Activated T-cell treated with anti-CD3 and anti-CD28 coated beads, Interleukin-2, amount 50 U/mL, for 4 hours (primary cell): ENCODE measurements around the gene HERPUD1. TPM values are rescaled to one million over a fixed set of nuclear protein-coding genes. Genes with fewer than 3 reads are reported as not detected.
"Not testable (repeated sequence)": the region's sequence is repeated elsewhere in the genome, so short reads cannot be mapped to it uniquely, and the experiment has no call there.

Experiments
- ATAC-seq, 2 donors: fragments of 200-7000 bp; cut with Tn5 transposase; one replicate each; pipeline ENCODE4 v1.10.0; 2021
- DNase-seq: peaks from one replicate; pipeline ENCODE4 v3.0.0-alpha.2; 2020
- H3K27me3 Mint-ChIP-seq: one replicate; pipeline ENCODE4 v1.8.0; 2021; ENCODE audit warnings: low read depth, mixed read lengths
- H3K36me3 Mint-ChIP-seq: one replicate; pipeline ENCODE4 v1.8.0; 2022; ENCODE audit warnings: mixed read lengths; ENCODE audit not compliant: insufficient read depth
- H3K4me1 Mint-ChIP-seq: one replicate; pipeline ENCODE4 v1.8.0; 2021; ENCODE audit warnings: low read depth, mixed read lengths
- H3K4me3 Mint-ChIP-seq: one replicate; pipeline ENCODE4 v1.8.0; 2021; ENCODE audit warnings: mild to moderate bottlenecking, moderate library complexity, mixed read lengths
- H3K9me3 Mint-ChIP-seq: one replicate; pipeline ENCODE4 v1.8.0; 2021; ENCODE audit warnings: mixed read lengths
- total RNA-seq, 3 donors: library from RNA; stranded (reverse); gene quantifications; one replicate each; pipeline ENCODE4 v1.2.1, GENCODE V29; 2021

The HERPUD1 gene
- total RNA-seq, 3 donors from 2014 or later, result 161 to 228 (median 170) TPM

DNA sequence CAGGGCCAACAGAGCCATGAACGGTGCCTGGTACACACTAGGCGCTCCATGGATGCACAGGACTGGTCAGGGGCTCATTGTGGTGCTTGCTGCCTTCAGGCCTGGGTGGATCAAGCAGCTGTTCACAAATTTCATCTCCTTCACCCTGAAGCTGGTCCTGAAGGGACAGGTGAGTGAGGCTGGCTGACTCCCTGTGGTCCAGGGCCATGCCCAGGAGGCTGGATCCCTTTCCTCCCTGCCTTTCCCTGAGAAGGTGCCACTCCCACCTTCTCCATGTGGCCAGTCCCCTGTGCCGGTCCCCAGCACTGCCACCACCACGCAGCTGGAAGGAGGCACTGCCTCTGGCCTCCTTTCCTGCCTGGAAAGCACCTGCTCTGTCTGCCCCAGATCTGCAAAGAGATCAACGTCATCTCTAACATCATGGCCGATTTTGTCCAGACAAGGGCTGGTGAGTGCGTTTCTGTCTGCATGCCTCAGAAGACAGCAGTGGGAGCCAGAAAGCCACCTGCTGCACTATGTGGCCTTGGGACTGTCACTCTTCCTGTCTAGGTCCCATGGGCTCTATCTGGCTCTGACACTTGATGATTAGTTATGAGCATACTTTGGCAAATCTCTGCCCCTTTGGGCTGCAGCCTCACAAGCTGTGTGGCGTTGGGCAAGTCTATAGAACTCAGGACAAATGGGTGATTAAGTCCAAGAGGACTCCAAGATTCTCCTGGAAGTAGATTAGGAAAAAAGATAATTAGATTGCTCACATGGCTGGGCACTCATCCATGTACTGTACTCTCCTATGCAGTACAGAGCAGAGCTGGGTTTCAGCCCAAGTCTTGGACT lies 39.2 kb downstream of the HERPUD1 start:
- no peaks in the 10 kb centered on the region for H3K9me3 Mint-ChIP-seq
- no peaks in the 10 kb centered on the region for H3K27me3 Mint-ChIP-seq
- no peak overlapping the region for H3K4me3 Mint-ChIP-seq
- no peak for DNase-seq
- peaks cover 39% of the 10 kb centered on the region for H3K4me1 Mint-ChIP-seq
- H3K36me3 Mint-ChIP-seq, result no peaks in the 10 kb centered on the region
- ATAC-seq, result no peak

DNA sequence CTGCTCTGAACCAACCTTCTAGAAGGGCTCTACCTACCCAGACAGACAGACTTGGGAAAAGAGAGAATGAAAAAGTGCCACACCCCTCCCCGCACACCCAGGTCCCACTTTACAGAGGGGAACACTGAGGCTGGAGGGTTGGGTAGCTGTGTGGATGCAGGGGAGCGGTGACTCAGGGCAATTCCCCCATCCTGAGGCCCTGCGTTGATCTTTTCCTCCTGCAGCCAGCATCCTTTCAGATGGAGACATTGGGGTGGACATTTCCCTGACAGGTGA lies 39.8 kb downstream of the HERPUD1 start:
- H3K4me1 Mint-ChIP-seq, result peaks cover 39% of the 10 kb centered on the region
- DNase-seq, result no peak
- no peak overlapping the region for H3K4me3 Mint-ChIP-seq
- no peaks in the 10 kb centered on the region for H3K27me3 Mint-ChIP-seq
- no peaks in the 10 kb centered on the region for H3K9me3 Mint-ChIP-seq
- no peaks in the 10 kb centered on the region for H3K36me3 Mint-ChIP-seq
- ATAC-seq, result no peak

GRCh38 chr16:56972403-56973293 lies 40.7 kb downstream of the HERPUD1 start:
- H3K4me1 Mint-ChIP-seq, result peaks cover 39% of the 10 kb centered on the region

GRCh38 chr16:56973294-56973689 lies 41.4 kb downstream of the HERPUD1 start:
- no peak for DNase-seq
- Mint-ChIP-seq H3K36me3 (no peaks in the 10 kb centered on the region), H3K27me3 (no peaks in the 10 kb centered on the region), H3K4me3 (no peak overlapping the region), H3K9me3 (no peaks in the 10 kb centered on the region), H3K4me1 (peaks cover 39% of the 10 kb centered on the region)
- ATAC-seq, result no peak

More at GRCh38 chr16:56972403-56973293, 40.7 kb downstream of the HERPUD1 start:
- H3K4me3 Mint-ChIP-seq, result no peak overlapping the region
- no peaks in the 10 kb centered on the region for H3K27me3 Mint-ChIP-seq
- ATAC-seq (no peak), DNase-seq (no peak)
- no peaks in the 10 kb centered on the region for H3K9me3 Mint-ChIP-seq
- no peaks in the 10 kb centered on the region for H3K36me3 Mint-ChIP-seq

GRCh38 chr16:56973899-56974298 lies 42.0 kb downstream of the HERPUD1 start:
- not testable (repeated sequence) for H3K36me3 Mint-ChIP-seq, H3K4me3 Mint-ChIP-seq, H3K27me3 Mint-ChIP-seq, DNase-seq, ATAC-seq, H3K9me3 Mint-ChIP-seq
- H3K4me1 Mint-ChIP-seq, result peaks cover 39% of the 10 kb centered on the region

DNA sequence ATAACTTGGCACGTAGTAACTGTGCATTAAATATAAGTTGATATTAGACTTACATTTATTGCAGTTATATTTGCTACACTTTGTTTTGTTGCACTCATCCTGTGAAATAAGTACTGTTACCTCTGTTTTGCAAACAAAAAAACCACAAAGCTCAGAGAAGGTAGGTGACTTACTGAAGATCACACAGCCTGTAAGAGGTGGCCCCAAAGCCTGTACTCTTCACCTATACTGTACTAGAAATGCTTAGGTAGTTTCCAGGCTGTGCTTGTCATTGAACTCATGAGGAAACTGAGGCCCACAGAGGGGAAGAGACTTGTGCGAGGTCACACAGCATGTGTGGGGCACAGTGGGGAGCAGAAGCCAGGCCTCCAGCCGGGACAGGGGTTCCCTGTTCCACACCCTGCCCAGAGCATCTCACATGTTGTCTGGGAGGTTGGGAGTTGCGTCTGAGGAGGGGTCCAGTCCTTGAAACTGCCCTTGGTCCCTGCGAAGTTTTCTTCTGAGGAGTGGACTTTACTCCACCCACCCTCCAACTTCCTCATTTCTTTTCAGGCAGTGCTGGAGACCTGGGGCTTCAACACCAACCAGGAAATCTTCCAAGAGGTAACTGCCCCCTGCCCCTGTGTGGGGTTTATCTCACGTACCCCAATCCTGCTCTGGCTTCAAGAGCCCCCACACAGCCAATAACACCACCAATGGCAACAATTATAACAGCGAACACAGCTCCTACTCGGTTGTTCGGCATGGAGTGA lies 42.8 kb downstream of the HERPUD1 start:
- ATAC-seq (no peak), DNase-seq (no peak)
- H3K9me3 Mint-ChIP-seq, result no peaks in the 10 kb centered on the region
- peaks cover 39% of the 10 kb centered on the region for H3K4me1 Mint-ChIP-seq
- no peaks in the 10 kb centered on the region for H3K36me3 Mint-ChIP-seq
- H3K4me3 Mint-ChIP-seq, result no peak overlapping the region
- no peaks in the 10 kb centered on the region for H3K27me3 Mint-ChIP-seq

GRCh38 chr16:56975714-56976113 lies 43.8 kb downstream of the HERPUD1 start:
- peaks cover 45% of the 10 kb centered on the region for H3K4me1 Mint-ChIP-seq
- H3K27me3 Mint-ChIP-seq, result no peaks in the 10 kb centered on the region
- H3K36me3 Mint-ChIP-seq, result no peaks in the 10 kb centered on the region
- ATAC-seq, result no peak
- H3K4me3 Mint-ChIP-seq, result no peak overlapping the region
- no peaks in the 10 kb centered on the region for H3K9me3 Mint-ChIP-seq
- DNase-seq, result no peak

GRCh38 chr16:56977216-56977615 lies 45.3 kb downstream of the HERPUD1 start:
- no peak overlapping the region for H3K4me3 Mint-ChIP-seq
- DNase-seq, result no peak
- no peaks in the 10 kb centered on the region for H3K9me3 Mint-ChIP-seq
- H3K4me1 Mint-ChIP-seq, result peaks cover 55% of the 10 kb centered on the region
- peaks cover 11% of the 10 kb centered on the region for H3K36me3 Mint-ChIP-seq
- no peak for ATAC-seq
- H3K27me3 Mint-ChIP-seq, result no peaks in the 10 kb centered on the region

GRCh38 chr16:56977823-56978430 lies 46.0 kb downstream of the HERPUD1 start:
- Mint-ChIP-seq H3K36me3 (peaks cover 19% of the 10 kb centered on the region), H3K4me1 (peaks cover 56% of the 10 kb centered on the region), H3K27me3 (no peaks in the 10 kb centered on the region), H3K9me3 (no peaks in the 10 kb centered on the region), H3K4me3 (no peak overlapping the region)
- ATAC-seq, result no peak
- DNase-seq, result no peak

DNA sequence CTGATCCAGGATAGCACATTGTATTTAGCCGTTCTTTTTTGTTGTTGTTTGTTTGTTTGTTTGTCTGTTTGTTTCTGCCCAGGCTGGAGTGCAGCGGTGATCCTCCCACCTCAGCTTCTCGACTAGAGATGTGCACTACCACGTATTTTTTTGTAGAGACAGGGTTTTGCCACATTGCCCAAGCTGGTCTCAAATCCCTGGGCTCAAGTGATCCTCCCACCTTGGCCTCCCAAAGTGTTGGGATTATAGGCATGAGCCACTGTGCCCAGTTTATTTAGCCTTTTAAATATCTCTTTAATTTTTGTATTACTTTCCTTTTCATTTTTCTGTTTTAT lies 48.2 kb downstream of the HERPUD1 start:
- H3K4me1 Mint-ChIP-seq, result peaks cover 54% of the 10 kb centered on the region
- DNase-seq (no peak), ATAC-seq (no peak)
- H3K4me3 Mint-ChIP-seq, result no peak overlapping the region
- no peaks in the 10 kb centered on the region for H3K27me3 Mint-ChIP-seq
- no peaks in the 10 kb centered on the region for H3K9me3 Mint-ChIP-seq
- H3K36me3 Mint-ChIP-seq, result peaks cover 29% of the 10 kb centered on the region

DNA sequence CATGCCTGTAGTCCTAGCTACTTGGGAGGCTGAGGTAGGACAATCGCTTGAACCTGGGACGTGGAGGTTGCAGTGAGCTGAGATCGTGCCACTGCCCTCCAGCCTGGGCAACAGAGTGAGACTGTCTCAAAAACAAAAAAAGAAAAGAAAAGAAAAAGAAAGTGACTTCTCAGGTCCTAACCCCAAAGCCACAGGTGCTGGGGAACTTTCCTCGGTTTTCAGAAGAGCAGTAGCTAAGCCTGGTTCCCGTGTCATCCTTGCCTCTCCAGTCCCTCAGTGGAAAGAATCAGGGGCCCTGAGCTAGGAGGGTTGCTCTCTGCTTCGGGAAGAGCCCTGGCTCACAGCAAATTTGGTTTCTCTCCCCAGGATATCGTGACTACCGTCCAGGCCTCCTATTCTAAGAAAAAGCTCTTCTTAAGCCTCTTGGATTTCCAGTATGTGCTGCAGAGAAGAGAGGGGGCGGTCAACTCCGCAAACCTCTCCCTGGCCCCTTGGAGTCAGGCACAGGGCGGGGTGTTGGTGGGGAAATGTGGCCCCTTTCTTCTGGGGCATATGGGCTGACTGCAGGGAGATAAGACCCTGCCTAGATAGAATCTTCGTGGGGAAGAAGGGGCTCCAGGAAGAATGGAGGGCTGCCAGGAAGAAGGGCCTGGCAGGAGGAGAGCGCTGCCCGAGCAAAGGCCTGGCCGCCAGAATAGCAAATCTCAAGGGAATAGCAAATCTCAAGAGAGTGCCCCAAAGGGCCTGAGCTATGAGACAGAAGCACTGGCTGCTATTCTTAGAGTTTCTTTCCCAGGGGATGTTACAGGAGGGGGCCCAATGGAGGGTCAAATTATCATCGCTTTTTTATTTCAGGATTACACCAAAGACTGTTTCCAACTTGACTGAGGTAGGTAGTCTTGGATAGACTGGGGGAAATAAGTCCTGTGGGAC lies 49.1 kb downstream of the HERPUD1 start:
- DNase-seq (no peak), ATAC-seq (no peak)
- no peaks in the 10 kb centered on the region for H3K9me3 Mint-ChIP-seq
- H3K4me3 Mint-ChIP-seq, result no peak overlapping the region
- H3K27me3 Mint-ChIP-seq, result no peaks in the 10 kb centered on the region
- H3K36me3 Mint-ChIP-seq, result peaks cover 35% of the 10 kb centered on the region
- peaks cover 54% of the 10 kb centered on the region for H3K4me1 Mint-ChIP-seq

DNA sequence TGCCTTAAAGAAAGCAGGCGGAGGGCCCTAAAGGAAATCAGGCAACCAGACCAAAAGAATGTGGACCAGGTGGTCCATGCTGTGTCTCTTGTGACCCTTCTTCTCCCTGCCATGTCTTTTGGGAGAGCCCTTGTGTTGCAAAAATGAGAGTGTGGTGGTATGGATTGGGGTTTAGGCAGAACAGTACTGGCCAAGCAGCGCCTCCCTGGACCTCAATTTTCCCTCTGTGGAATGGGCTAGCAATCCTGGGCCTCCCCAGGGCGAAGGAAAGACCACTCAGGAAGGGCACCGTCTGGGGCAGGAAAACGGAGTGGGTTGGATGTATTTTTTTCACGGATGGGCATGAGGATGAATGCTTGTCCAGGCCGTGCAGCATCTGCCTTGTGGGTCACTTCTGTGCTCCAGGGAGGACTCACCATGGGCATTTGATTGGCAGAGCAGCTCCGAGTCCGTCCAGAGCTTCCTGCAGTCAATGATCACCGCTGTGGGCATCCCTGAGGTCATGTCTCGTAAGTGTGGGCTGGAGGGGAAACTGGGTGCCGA lies 49.9 kb downstream of the HERPUD1 start:
- H3K27me3 Mint-ChIP-seq, result no peaks in the 10 kb centered on the region
- peaks cover 59% of the 10 kb centered on the region for H3K4me1 Mint-ChIP-seq
- peaks cover 35% of the 10 kb centered on the region for H3K36me3 Mint-ChIP-seq
- H3K9me3 Mint-ChIP-seq, result no peaks in the 10 kb centered on the region
- no peak for DNase-seq
- no peak for ATAC-seq
- H3K4me3 Mint-ChIP-seq, result no peak overlapping the region

- H3K4me3 Mint-ChIP-seq, result no peak overlapping the region
- no peak for ATAC-seq
These were observed 50.8 kb downstream of the HERPUD1 start for GRCh38 chr16:56982695-56983094.

More at GRCh38 chr16:56982695-56983094, 50.8 kb downstream of the HERPUD1 start:
- Mint-ChIP-seq H3K9me3 (no peaks in the 10 kb centered on the region), H3K27me3 (no peaks in the 10 kb centered on the region), H3K36me3 (peaks cover 41% of the 10 kb centered on the region), H3K4me1 (peaks cover 68% of the 10 kb centered on the region)
- no peak for DNase-seq
